ENCODE data around the gene ELAVL3. TPM values are rescaled to one million over a fixed set of nuclear protein-coding genes. Genes with fewer than 3 reads are reported as not detected.

ELAVL3 gene
- total and polyA plus RNA-seq, 2 of the 8 experiments (the other 6 are each of a cell fraction or from before 2014, with no cell fraction given) = 0.80 to 1.0 TPM

DNA sequence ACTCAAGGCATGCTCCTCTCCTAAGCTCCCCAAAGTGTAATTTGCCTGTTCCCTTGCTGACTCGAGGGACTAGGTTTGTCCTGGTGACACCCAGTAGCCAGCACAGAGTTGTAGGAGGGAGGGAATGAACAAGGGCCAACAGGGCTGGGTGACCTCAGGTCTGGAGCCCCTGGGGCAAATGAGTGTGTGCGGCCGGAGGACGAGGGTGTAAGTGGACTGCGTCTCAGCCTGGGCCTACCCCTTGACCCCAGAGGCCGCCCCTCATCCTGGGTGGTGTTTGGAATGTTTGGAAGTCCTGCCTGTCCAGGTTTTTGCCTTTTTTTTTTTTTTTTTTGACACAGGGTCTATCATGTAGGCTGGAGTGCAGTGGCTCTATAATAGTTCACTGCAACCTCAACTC lies 26.1 kb upstream of the ELAVL3 start:
- Histone ChIP-seq H3K4ac (replicated peaks; ENCODE audit: insufficient read length, low read depth, low read length) (no peak overlapping the region), H2BK15ac (ENCODE audit: low read length) (no peak overlapping the region), H3K23me2 (ENCODE audit: low read depth, low read length) (0 out of 2 replicates have a peak, but pooled peaks cover 2% of the 10 kb centered on the region), H3K14ac (ENCODE audit: insufficient read length) (no peak overlapping the region), H3K79me2 (ENCODE audit: control insufficient read depth in 1 of 2, insufficient read depth in 2 of 2, low read length in 2 of 2) (no peaks in the 10 kb centered on the region; a peak in 1 of 4 replicates), H3K36me3 (ENCODE audit: control insufficient read depth in 2 of 4, insufficient read depth in 4 of 4, low read length in 3 of 4) (no peaks in the 10 kb centered on the region; a peak in 1 of 8 replicates), H2BK5ac (ENCODE audit: low read depth, low read length) (no peak overlapping the region), H3K79me1 (ENCODE audit: low read depth, low read length) (peaks cover 4% of the 10 kb centered on the region), H3K4me2 (ENCODE audit: insufficient read depth in 1 of 2, low read depth in 2 of 2, low read length in 2 of 2) (no peak overlapping the region; a peak in 1 of 4 replicates), H3K4me3 (ENCODE audit: extremely low read depth in 1 of 4, insufficient read depth in 2 of 4, low read depth in 3 of 4, low read length in 4 of 4) (no peak overlapping the region), H2BK12ac (ENCODE audit: low read depth, low read length) (no peak overlapping the region), H4K5ac (ENCODE audit: insufficient read length, low read depth, low read length) (no peak overlapping the region), H2BK120ac (replicated peaks; ENCODE audit: low read depth, low read length) (no peak overlapping the region), H3K9ac (replicated peaks in 1 of 4; ENCODE audit: extremely low read depth in 1 of 4, low read depth in 3 of 4, low read length in 3 of 4) (no peak overlapping the region), H4K8ac (ENCODE audit: extremely low read depth, insufficient read depth, low read length) (no peak overlapping the region; the same call in 1 of the 2 replicates), H3K27ac (ENCODE audit: low read depth, low read length) (no peak overlapping the region), H3K18ac (ENCODE audit: extremely low read depth, low read length) (no peak overlapping the region), H4K20me1 (replicated peaks in 1 of 2; ENCODE audit: control insufficient read depth in 1 of 2, insufficient read depth in 2 of 2, low read length in 2 of 2) (peaks cover 2% of the 10 kb centered on the region in 2 experiments), H3K9me3 (ENCODE audit: insufficient read depth in 2 of 2, low read depth in 1 of 2, low read length in 1 of 2) (no peaks in the 10 kb centered on the region), H3K27me3 (replicated peaks in 1 of 4; ENCODE audit: control insufficient read depth in 3 of 4, extremely low read depth in 1 of 4, insufficient read depth in 3 of 4, low read length in 3 of 4) (no peaks in the 10 kb centered on the region), H2AK5ac (ENCODE audit: low read depth, low read length) (no peak overlapping the region), H3K56ac (replicated peaks; ENCODE audit: insufficient read length, low read depth, low read length) (no peak overlapping the region), H2BK20ac (ENCODE audit: low read length) (no peak overlapping the region), H3K23ac (ENCODE audit: insufficient read length) (no peak overlapping the region), H3K4me1 (replicated peaks in 1 of 4; ENCODE audit: control insufficient read depth in 3 of 4, insufficient read depth in 4 of 4, low read length in 3 of 4) (peaks cover 3 to 4% (median 4%) of the 10 kb centered on the region in 4 experiments; a peak in 6 of 7 replicates), H2AFZ (ENCODE audit: low read length) (no peak overlapping the region), H4K91ac (replicated peaks; ENCODE audit: insufficient read length, low read length) (no peak overlapping the region)
- DNase-seq (ENCODE audit: low read depth in 1 of 2, low spot score in 2 of 2) = no peak
- 92% methylated on average over 6 of the region's 6 CpGs; no CpG with 5 or more reads in 1 of the 2 experiments for WGBS, 2 experiments (ENCODE audit: extremely low coverage in 1 of 2, insufficient coverage in 1 of 2, insufficient read length in 1 of 2, insufficient replicate concordance in 2 of 2, low coverage in 1 of 2, low lambda C conversion rate in 2 of 2, missing lambda C conversion rate in 1 of 2)
- TF ChIP-seq TBP (IDR thresholded peaks at IDR 0.05; ENCODE audit: low read depth, low read length) (no peak), SIN3A (conservative IDR thresholded peaks at IDR 0.05 in 1 of 2, IDR thresholded peaks at IDR 0.05 in 1 of 2; ENCODE audit: low read depth in 1 of 2, low read length in 2 of 2) (no peak)
- ChIA-PET CTCF (ENCODE audit: partially characterized antibody) (interaction anchor here (0.7 to 1.5 kb wide), 3 partner anchors 23 to 52 kb away, joined by 3 to 4 read pairs (median 3); partner anchors contain the start of gene ELOF1), POLR2A (ENCODE audit: partially characterized antibody) (interaction anchor here (0.7 to 2.8 kb wide), 5 partner anchors 9 to 32 kb away, joined by 3 to 7 read pairs (median 3); partner anchors contain the start of genes CNN1 and ELAVL3)
- FAIRE-seq = no peak
